Measurements from ENCODE around the gene SELENON.

GRCh38 chr1:25803368-25803767 is 3.4 kb downstream of the SELENON start:
- TF ChIP-seq ZNF570 (CRISPR knock-in tag; IDR thresholded peaks at IDR 0.05; ENCODE audit: borderline replicate concordance): no peak
- no peak for TF ChIP-seq ZBED4 (CRISPR knock-in tag; IDR thresholded peaks at IDR 0.05; ENCODE audit: borderline replicate concordance)
- no peak for TF ChIP-seq POLR2AphosphoS5 (IDR thresholded peaks at IDR 0.05; ENCODE audit: low read depth, low read length)
- TF ChIP-seq ATF1 (CRISPR knock-in tag; IDR thresholded peaks at IDR 0.05): no peak
- TF ChIP-seq BHLHE40 (IDR thresholded peaks at IDR 0.05; ENCODE audit: low read length): no peak
- TF ChIP-seq CTCF (CRISPR knock-in tag; IDR thresholded peaks at IDR 0.05): no peak
